GM21447 (cell line): Measurements from ENCODE around the gene USB1.

ENCODE experiments used
- ATAC-seq: cut with Tn5 transposase; IDR thresholded peaks from one replicate; pipeline ENCODE4 v1.9.1; 2021; ENCODE audit not compliant: unreplicated experiment

Gene USB1

DNA sequence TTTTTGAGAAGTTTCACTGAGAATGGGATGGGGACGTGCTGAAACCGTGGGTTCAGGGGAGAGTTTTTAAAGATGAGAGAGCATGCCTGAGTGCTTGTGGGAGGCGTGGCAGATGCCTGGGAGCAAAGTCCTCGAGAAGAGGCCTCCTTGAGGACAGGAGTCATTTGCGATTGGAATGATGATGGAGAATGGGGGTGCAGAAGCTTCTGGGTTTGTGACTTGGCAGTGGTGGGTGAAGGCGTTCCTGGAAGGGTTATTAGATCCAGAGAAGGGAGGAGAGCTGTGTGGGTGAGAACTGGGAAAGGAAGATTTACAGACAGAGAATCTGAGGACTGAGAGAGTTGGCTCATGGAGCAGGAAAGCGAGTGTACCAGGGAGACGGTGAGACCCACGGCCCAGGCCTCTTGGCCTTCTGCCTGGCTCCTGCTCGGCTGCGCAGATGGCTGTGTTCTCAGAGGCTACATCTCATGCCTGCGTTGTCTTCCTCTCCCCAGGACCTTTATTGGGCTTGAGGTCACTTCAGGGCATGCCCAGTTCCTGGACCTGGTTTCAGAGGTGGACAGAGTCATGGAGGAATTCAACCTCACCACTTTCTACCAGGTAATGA lies 15.7 kb downstream of the USB1 start:
- ATAC-seq, result no peak

DNA sequence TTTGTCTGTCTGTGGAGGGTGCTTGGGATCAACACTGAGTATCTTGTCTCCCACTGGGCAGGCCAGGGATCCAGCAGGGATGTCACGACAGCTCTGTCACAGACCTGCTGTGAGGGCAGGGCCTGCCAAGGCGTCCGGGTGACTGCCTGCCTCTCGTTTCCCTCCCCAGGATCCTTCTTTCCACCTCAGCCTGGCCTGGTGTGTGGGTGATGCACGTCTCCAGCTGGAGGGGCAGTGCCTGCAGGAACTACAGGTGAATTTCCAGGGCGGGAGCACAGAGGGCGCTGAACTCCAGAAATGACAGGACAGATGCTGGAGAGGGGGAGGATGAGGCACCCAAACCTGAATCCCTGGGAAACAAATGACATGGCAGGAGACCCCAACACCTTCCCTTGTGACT lies 17.6 kb downstream of the USB1 start:
- ATAC-seq, result no peak

DNA sequence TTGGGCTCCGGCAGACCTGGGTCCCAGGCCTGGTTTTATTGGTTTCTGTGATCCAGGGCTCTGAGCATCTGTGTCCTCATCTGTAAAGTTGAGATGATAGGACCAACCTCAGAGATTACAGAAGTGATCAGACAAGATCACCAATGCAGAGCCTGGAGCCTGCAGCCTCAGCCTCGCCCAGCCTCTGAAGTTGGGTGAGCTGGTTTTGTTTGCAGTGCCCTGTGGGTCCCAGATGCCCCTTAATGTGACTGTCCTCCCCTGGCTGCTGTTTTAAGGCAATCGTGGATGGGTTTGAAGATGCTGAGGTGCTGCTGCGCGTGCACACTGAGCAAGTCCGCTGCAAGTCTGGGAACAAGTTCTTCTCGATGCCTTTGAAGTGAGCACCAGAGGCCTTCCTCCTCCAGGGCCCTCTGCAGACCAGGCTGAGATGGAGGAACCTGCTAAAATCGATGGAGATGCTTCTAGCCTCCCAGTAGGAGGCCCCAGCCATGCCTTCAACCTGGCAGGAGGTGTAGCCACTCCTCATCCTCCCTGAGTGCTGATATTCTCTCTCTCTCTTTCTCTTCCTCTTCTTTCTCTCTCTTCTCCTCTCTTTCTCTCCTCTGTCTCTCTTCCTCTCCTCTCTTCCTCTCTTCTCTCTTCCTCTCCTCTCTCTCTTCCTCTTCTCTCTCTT lies 18.8 kb downstream of the USB1 start:
- no peak for ATAC-seq

DNA sequence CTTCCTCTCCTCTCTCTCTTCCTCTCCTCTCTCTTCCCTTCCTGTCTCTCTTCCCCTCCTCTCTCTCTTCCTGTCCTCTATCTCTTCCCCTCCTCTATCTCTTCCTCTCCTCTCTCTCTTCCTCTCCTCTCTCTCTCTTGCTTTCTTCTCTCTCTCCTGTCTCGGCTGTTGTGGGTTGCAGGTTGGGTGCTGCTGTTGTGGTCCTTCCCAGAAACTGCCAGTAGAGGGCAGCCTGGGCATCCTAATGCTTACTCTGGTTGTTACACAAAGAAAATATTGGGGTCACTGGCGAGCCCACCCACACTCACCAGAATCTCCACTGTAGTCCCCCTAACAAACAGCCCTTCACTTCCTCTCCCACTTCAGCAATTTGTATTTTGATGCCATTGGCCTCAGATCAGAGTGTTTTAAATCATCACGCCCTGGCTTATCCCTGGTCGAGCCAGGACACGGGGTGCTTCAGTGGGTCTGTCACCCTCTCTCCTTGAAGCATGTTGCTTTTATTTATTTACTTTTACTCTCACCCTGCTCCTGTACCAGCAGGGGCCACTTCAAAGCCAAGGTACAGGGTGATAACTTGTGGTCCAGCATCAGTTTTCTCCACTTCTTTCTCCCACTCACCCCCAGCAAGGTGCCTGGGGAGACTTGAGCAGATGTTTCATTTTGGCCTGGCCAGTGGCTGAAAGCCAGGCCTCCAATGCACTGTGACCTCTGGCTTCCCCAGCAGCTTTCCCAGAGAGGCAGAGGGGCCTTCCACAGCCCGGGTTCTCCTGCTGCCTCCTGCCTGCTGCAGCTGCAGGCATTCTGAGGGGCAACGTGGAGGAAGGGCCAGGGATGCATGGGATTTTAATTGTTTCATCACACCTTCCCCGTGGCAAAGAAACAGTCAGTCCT lies 19.7 kb downstream of the USB1 start:
- ATAC-seq, result peak; percentile 46

DNA sequence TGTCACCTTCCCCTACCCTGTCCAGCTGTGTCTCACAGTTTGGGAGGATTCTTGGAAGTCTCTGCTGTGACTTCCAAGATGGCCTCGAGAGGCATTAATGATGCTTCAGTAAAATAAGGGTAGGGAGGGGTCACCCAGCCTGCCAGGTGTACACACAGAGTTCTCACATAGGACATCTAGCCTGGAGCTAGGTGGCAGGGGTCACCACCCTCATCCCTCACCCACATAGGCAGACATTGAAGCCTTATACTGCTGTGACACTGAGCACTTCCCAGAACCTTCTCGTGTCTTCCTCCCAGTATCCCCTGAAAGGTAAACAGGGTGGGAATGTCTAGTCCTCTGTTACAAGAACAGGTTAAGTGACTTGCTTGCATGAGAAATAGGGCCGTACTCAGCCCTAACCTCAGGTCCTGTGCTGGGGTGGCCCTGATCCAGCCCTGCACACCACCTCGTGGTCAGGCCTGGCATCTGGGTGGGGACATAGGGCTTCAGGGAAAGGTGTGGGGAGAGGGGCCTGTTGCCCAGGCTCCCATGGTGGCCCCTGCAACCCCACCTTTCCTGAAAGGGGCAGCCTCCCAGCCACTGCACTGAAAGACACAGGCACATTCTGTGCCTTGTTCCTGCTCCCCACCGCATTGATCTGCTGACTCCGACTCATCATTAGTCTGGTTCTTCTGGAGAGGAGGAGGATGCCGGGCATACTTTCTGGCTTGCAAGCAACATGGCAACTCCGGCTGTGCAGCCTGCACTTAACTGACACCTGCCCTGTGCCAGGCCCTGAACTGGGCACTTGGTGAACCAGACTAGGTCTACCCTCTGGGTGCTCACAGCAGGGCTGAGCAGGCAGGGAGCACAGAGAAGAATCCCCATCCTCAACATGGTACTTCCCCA lies 20.7 kb downstream of the USB1 start:
- ATAC-seq, result no peak

DNA sequence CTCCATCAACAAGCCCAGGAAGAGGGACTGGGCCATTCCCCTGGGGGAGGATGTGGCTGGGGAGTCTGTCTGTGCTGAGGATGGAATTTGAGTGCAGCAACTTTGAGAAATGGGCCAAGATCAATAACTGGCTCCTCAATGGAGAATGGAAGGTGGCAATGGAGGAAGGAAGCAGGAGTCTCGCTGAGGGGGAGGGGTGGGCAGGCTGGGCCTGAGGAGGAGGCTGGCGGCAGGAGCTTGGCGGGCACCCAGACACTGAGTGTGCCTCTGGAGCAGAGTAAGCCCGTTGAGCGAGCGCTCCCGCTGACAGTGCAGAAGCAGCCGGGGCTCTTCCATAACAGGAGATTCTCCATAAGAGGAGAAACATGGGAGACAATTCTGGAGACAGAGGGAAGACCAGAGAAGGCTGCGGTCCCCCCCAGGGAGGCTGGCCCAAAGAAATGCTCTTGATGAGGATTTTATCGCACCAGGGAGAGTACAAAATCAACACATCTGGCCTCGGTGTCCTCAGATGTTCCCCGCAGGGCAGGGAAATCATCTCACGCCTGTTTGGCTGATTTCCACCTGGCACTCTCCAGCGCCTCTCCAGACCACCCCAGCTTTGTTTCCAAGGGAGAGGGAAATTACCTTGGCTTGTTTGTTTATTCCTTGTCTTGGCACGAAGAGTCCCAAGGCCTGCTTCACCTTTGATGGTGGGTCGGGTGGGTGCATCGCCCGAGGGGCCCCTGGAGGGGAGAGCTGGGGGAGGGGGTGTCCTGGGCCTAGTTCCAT lies 21.6 kb downstream of the USB1 start:
- no peak for ATAC-seq

DNA sequence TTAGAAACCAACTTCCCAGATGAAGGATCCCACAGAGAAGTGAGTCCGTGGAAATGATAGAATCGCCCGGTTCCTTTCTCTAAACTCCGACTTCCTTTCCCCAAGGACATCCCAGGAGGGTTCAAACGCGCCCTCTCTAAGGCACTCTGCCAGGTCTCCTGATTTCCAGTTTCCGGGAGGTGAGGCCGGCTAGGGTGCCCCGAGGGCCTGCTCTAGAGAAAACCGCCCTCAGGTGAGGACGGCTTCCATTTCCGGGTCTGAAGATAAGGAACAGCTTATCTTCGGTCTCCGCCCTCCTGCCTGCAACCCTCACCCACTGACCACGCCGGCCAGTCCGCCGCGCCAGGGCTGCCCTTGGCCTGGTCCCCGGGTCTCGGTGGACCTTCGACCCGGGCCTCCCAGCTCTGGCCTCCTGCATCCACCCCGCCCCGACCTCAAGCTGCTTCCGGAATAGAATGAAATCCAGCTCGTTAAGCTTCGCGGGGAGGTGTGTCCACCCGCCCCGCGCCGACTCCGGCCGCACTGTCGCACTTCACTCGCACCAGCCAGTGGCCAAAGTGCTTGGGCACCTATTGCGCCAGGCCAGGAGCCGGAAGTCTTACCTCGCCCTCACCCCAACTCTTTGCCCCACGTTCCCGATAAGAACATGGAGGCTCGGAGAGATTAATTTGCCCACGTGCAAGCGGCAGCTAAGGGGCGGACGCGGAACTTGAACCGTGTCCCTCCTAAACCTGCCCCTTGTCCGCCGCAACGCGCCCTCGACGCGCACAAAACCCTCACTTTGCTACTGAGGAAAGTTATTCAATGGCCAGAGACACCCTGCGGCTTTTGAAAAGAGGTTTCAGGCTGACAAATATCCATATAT lies 23.5 kb downstream of the USB1 start:
- no peak for ATAC-seq

DNA sequence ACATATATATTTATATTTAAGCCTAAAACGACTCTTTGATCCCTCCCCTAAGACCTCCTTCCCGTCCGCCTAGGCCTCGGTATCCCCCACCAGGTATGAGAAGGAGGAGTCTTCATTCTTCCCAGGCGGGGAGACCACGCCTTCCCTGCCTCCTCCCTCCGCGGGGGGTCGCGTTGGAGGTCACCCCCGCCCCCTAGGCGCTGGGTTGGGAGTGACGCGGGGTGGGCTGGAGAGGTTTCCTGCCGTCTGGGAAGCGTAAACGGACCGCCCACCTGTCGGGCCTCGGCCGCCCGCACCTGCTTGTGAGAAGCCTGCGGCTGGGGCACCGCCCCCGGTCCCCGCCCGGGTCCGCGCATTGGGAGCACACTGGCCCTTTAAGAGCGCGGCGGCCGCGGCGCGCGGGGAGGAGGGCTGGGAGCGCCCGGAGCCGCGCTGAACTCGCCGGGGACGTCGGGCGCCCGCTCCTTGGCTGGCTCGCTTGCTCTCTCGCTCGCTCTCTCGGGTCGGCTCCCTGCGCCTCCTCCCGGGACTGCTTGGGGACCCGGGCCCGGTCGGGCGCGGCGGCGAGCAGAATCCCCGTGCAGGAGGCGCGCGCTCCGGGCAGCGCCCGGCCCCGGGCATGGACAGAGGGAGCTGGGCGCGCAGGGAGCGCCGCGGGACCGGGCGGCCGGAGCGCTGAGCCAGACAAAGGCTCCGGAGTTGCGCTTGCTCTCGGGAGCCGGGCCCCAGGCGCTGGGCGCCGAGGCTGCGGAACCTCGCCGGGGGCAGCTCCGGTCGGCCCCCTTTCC lies 24.3 kb downstream of the USB1 start, which contains the start of gene MMP15:
TSS of gene MMP15 (plus strand) at position 404 of the 788 bp plus-strand sequence. CDS start 597 bp downstream, outside the sequence.
- ATAC-seq, result no peak

DNA sequence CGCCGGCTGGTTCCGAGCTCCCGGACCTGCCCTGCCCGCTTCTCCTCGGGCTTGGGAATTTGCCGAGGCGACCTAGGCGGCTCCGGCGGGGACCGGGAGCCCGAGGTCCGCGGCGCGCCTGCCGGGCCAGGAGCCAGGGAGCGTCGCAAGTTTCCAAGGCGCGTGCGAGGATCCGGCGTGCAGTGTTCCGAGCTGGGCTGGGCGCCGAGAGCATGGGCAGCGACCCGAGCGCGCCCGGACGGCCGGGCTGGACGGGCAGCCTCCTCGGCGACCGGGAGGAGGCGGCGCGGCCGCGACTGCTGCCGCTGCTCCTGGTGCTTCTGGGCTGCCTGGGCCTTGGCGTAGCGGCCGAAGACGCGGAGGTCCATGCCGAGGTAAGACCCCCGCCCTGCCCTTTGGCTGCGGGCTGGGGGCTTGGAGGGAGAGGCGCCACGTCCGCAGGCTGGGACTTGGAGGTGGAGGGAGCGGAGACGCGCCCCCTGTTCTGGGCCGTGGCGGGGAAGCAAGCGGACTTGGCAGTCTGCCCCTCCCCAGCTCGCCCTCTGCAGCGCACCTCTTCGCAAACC lies 25.0 kb downstream of the USB1 start:
- no peak for ATAC-seq

DNA sequence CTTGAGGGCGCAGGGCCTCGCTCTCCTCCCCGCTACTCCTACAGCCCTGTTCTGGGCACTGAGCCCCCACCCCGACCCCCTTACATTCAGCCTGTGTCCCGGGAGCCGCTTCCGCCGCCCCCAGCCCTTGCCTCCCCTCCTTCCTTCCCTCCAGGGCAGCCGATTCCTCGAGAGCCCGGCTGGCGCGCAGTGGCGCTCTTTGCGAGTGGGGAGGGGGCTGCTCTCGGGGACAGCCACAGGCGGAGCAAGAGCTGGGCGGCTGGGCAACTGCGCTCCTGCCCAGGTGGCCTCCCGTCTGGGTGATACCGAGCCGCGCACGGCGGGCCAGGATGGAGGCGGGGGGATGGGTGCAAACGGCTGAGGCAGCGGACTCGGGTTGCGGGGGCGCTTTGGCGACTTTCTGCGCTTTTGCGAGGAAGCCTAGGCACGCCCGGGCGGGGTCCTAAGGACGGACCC lies 25.5 kb downstream of the USB1 start:
- no peak for ATAC-seq

DNA sequence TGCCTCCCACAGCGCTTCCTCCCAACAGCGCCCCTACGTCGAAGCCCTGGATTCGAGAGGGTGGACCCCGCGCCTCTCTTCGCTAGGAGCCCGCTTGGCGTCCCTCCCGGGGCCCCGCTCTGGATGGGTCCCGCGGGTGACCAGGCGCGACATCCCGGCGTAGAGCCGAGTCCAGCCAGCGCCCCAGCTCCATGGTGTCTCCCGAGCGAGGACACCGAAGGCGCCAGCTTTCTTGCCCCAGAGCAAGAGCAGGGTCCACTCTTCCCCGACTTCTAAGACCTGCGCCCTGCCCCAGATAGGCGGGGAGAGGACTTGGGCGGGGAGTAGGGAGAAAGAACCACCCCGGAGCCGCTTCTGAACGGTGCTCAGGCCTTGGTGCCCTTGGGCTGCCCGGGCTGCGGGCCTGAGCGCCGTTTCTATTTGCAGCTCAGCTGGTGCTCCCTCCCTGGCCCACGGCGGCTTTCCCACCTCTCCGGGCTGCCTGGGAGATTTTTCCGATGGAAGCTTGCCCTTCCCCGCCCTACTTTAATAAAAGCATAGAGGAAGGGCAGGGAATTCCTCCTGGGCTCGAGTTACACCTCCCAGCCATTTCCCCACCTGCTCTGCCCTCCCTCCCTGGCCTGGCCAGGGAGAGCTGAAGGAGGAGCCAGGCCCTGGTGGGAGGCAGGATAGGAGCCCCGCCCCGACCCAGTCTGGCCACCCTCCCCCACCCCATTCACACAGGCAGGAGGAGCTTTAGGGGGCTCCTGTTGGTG lies 26.1 kb downstream of the USB1 start:
- ATAC-seq, result no peak

DNA sequence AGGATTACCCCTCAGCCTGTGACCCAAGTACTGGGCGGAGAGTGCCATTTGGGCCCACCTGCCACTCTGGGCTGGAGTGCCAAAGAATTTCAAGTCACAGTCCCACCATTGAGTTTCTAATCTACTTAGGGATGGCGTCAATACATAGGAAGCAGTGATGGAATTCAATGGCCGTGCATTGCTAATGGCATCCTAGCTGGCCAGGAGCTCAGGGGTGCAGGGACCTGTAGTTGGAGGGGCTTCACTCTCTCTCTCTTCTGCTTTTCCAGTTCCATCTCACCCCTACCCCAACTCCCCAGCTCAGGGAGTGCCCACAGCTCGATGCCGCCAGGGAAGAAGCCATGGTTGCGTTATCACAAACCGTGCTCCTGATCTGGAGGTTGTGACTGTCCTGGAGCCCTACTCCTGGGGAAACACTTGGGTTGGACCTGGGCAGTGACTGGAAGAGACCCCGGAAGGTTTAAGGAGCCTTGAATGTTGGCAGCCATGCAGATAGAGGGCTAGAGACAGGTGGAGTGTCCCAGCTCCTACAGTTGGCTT lies 26.8 kb downstream of the USB1 start:
- ATAC-seq, result no peak

DNA sequence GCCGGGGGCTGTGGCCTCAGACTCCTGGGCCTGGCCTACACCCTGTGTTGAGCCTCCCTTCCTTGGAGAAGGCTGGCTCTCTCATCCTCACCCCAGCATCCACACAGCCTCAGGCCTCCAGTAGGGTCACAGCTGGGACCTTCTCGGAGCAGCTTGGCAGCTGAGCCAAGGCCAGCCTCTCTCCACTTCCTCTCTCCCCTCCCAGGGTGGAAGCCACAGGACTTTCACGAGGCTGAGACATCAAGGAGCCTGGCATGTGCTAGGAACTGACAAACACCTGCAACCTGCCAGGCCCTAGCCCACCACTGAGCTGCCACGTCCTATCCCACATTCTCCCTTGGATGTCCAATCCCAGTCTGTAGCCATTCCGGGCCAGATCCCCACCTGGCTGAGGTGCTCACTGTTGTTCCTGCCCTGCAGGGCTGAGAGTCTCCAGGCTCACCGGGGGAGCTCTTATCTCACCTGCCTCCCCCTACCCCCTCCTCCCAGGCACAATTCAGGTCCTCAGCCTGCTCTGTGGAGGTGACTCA lies 27.4 kb downstream of the USB1 start:
- ATAC-seq, result no peak

DNA sequence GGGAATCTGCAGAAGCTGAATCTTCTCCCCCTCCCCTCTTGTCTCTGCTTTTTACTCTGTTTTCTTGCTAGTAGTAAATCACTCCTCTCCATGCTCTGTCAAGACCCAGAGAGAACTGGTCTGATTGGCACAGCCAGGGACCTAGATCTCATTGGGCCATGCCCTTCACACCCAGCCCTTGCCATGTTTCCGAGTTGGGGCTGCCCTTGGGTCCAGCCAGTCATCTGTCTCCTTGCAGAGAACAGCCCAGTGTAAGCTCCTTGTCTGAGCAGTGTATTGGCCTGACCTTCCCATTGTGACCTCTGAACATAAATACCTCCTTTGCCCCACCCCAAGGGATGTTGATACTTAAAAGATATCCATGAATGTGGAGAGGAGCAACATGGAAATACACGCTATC lies 28.2 kb downstream of the USB1 start:
- ATAC-seq, result no peak

DNA sequence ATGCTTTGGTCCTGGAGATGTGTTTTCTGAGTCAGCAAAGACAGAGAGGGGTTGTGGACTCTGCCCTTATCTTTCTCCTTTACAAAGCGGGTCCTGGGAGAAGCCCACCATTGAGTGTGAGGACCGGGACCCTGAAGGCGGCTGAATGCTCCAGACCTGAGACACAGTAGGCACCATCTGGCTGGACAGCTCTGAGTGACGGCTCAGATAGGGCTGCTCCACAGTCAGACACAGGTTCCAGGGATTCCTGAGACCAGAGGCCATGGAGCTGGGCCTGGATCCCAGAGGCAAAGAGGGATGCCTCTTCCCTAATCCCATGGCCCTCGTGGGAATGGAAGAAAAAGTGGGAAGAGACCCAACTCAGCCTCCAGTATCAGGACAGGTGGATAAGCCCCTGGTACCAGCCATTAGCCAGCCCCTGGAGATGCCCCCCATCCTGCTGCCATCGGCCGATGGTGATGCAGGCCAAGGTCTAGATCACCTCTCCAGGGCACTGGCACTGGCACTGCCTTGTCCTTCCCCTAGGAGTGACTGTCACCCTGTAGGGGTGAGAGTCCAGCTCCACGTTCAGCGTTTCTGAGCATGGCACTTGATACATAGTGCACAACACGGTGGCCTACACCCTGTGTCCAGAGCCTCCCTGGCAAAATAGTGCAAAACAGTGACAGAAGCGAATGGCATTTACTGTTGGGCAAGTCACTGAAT lies 29.1 kb downstream of the USB1 start:
- no peak for ATAC-seq
